22Rv1 (cell line): Measurements from ENCODE around the gene CAPN2.

Source experiments
- CTCF ChIP-seq: fragments of 450-650 bp; IDR thresholded peaks from 2 replicates; pipeline ENCODE4 v1.5.1; 2017; ENCODE audit warnings: mild to moderate bottlenecking
- ZFX ChIP-seq: fragments of 450-650 bp; IDR thresholded peaks from 2 replicates; pipeline ENCODE4 v1.6.1; 2017; ENCODE audit warnings: antibody characterized with exemption, borderline replicate concordance

- TF ChIP-seq CTCF = no peak
- no peak for TF ChIP-seq ZFX
Observed at GRCh38 chr1:223727541-223727940, 15.2 kb downstream of the CAPN2 start.
